ENCODE data around the gene RTN4RL1.
"Not testable (repeated sequence)": the region's sequence is repeated elsewhere in the genome, so short reads cannot be mapped to it uniquely, and the experiment has no call there.

Gene RTN4RL1

GRCh38 chr17:1989135-1989534 is 36.0 kb downstream of the RTN4RL1 start:
- no peak overlapping the region for H3K4me3 ChIP-seq
- TF ChIP-seq CTCF (IDR thresholded peaks at IDR 0.05), result no peak
- DNase-seq (ENCODE audit: low spot score), result no peak
- H3K27ac ChIP-seq, result no peak overlapping the region

GRCh38 chr17:1986783-1987451 is 38.2 kb downstream of the RTN4RL1 start:
- TF ChIP-seq CTCF (IDR thresholded peaks at IDR 0.05), result no peak
- no peak for DNase-seq (ENCODE audit: low spot score)
- Histone ChIP-seq H3K27ac (no peak overlapping the region), H3K4me3 (no peak overlapping the region)

GRCh38 chr17:1985686-1986085 is 39.4 kb downstream of the RTN4RL1 start:
- no peak for DNase-seq (ENCODE audit: low spot score)

GRCh38 chr17:1985093-1985492 is 40.0 kb downstream of the RTN4RL1 start:
- Histone ChIP-seq H3K27ac (no peak overlapping the region), H3K4me3 (no peak overlapping the region)
- DNase-seq (ENCODE audit: low spot score), result no peak
- no peak for TF ChIP-seq CTCF (IDR thresholded peaks at IDR 0.05)

More at GRCh38 chr17:1985686-1986085, 39.4 kb downstream of the RTN4RL1 start:
- no peak overlapping the region for H3K4me3 ChIP-seq
- no peak overlapping the region for H3K27ac ChIP-seq
- no peak for TF ChIP-seq CTCF (IDR thresholded peaks at IDR 0.05)

GRCh38 chr17:1982793-1983366 is 42.3 kb downstream of the RTN4RL1 start:
- DNase-seq (ENCODE audit: low spot score); H3K27ac ChIP-seq; H3K4me3 ChIP-seq: not testable (repeated sequence)

- no peak for DNase-seq (ENCODE audit: low spot score)
- Histone ChIP-seq H3K27ac (no peak overlapping the region), H3K4me3 (no peak overlapping the region)
- no peak for TF ChIP-seq CTCF (IDR thresholded peaks at IDR 0.05)
These were observed 44.4 kb downstream of the RTN4RL1 start for GRCh38 chr17:1980665-1981250.

- no peak for TF ChIP-seq CTCF (IDR thresholded peaks at IDR 0.05)
- Histone ChIP-seq H3K27ac (no peak overlapping the region), H3K4me3 (no peak overlapping the region)
- DNase-seq (ENCODE audit: low spot score), result no peak
These were observed 45.8 kb downstream of the RTN4RL1 start for GRCh38 chr17:1979182-1979985.

Measured in coronary artery (tissue), 2 donors.